HG03354 (cell line): ENCODE results near the gene MRPS27.

Source experiments
- ATAC-seq: cut with Tn5 transposase; IDR thresholded peaks from one replicate; pipeline ENCODE4 v1.9.1; 2021; ENCODE audit warnings: mild to moderate bottlenecking; ENCODE audit not compliant: unreplicated experiment, poor library complexity, severe bottlenecking

Gene MRPS27

GRCh38 chr5:72328172-72328571 lies 8.1 kb upstream of the MRPS27 start:
- no peak for ATAC-seq

DNA sequence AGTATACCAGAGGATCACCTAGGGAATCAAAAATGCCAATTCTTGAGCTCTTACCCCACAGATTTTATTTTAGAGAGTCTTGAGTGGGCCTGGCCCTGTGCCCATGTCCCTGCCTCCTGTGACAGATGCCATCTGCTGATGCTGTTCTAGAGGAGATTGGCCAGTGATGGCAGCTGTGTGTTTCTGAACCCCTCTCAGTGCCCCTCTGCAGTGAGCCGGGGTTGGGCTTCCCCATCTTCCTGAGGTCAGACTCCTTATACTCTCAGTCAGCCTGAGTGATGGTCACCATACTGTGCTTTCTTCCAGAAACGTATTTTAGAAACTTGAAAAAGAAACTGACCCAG lies 6.2 kb upstream of the MRPS27 start:
- ATAC-seq, result no peak

GRCh38 chr5:72325566-72326305 lies 5.7 kb upstream of the MRPS27 start:
- no peak for ATAC-seq

- ATAC-seq, result no peak
Measured at GRCh38 chr5:72324189-72324825, 4.3 kb upstream of the MRPS27 start.

DNA sequence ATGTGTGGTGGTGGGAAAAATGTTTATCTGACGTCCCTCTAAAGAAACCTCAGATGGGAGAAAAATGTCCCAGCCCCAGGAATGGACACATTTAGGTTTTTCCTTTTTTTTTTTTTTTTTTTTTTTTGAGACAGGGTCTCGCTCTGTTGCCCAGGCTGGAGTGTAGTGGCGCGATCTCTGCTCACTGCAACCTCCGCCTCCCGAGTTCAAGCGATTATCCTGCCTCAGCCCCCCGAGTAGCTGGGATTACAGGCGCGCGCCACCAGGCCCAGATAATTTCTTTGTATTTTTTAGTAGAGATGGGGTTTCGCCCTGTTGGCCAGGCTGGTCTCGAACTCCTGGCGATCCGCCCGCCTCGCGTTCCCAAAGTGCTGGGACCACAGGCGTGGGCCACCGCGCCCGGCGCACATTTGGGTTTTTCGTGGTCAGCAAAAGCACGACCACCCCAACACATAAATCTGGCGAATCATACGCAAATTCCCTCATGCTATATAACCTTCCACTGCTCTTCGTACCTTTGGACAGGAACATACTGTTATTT lies 535 bp downstream of the MRPS27 start:
- peak; percentile 2 for ATAC-seq

DNA sequence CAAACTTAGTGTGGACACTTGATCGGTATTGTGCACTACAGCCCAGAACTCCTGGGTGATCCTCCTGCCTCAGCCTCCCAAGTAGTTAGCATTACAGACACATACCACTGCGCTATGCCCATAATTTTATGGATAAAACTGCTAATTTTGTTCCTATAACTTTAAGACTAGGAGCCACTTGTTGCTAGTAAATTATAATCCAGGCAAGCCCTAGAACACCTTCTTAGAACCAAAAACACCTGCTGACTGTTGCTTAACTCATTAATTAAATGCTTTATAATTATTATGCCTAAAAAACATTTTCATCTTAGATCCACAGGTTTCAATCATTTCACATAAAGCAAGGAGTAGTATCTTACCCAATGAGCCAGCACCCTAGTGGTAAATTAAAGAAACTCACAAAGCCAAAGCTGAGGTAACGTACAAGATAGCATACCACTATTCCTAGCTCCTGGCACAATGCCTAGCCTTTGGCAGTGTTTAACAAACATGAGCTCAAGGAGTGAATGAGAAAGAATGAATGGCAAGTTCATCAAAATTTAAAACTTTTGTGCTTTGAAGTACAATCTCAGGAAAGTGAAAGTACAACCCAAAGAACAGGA lies 5.4 kb downstream of the MRPS27 start:
- ATAC-seq, result no peak

DNA sequence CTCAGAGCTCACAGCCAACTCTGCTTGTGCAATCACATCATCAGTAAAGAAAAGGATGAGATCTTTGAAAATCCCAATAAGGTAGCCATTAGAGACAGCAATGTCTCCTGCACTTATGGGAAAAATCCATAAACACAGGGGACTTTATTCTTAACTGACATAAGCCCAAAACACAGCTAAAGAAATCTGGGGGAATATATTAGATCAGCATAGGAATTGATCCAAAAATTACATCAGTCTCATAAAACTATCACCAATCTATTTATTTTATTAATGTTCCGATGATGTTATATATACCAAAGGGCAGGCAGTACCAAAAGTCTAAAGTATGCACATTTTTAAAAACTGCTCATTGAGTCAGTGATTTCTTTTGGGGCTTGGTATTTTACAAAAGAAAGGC lies 6.9 kb downstream of the MRPS27 start:
- no peak for ATAC-seq

- no peak for ATAC-seq
Measured at GRCh38 chr5:72308853-72309191, 11.2 kb downstream of the MRPS27 start.

GRCh38 chr5:72307968-72308852 lies 11.8 kb downstream of the MRPS27 start:
- ATAC-seq, result peak; percentile 93

- ATAC-seq, result no peak
Measured at GRCh38 chr5:72307573-72307967, 12.5 kb downstream of the MRPS27 start.

DNA sequence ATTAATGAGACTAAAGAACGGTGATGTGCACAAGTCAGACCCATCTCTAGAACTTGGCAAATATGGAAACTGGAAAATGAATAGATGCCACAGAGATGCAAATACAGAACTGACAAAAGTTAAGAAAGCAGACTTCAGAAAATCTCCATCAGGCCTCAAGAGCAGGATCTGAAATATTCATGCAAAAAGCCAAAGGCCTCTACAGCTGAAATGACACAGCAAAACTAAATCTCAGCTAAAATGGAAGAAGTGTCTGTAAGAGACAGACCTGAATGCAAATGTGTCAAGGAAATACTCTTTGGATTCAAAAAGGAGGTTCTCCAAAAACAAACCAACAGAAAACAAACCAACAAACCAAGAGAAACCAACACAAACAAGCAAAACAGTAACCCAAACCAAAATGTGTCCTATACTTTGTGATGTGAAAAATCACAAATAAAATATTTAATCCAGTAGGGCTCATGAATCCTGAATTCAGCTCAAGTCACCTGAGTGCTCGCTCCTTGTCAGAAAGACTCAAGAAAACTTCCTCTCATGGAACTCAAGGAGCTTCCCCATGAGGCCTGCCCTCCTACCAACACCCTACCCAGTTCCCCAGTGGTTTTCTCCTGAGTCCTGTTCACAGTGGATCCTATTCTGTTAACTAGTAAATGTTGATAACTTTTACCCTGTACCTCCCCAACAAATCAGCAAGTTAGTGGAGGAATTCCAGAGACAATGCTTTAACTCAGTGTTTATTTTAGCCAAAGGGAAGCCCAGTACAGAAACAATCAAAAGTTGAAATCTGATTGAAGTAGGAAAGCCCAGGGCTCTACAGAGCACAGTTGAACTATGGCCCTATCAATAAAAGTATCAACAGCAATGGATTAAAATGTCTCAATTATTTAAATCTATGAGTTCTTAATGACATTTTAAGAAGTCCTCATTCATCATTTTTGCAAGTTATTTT lies 14.6 kb downstream of the MRPS27 start:
- ATAC-seq, result peak; percentile 15

- no peak for ATAC-seq
Measured at GRCh38 chr5:72302171-72302570, 17.9 kb downstream of the MRPS27 start.

DNA sequence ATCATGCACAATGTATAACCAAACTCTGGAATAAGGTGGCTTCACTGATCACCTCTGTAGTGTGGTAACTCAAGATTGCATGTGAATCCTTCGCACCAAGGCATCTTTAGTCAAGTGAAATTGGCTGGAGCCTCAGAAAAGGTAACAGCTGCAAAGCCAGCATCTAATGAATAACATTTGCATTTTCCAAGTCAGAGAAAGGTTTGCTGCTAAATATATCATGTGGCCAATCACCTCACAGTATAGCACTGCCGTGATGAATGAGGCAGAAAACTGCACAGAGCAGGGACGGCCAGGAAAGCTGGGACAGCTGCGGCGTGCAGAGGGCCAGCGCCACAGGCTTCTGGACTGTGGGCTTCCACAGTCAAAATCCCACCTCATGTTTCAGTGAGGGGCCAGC lies 18.5 kb downstream of the MRPS27 start:
- peak; percentile 72 for ATAC-seq

GRCh38 chr5:72300590-72301339 lies 19.3 kb downstream of the MRPS27 start:
- no peak for ATAC-seq

DNA sequence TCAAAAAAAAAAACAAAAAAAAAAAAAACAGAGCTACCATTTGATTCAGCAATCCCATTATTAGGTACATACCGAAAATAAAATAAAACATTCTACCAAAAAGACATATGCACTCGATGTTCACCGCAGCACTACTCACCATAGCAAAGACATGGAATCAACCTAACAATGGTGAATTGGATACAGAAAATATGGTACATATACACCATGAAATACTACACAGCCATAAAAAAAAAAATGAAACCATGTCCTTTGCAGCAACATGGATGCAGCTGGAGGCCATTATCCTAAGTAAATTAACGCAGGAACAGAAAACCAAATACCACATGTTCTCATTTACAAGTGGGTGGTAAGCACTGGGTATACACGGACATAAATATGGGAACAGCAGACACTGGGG lies 21.3 kb downstream of the MRPS27 start:
- no peak for ATAC-seq

- ATAC-seq, result peak; percentile 57
Measured at GRCh38 chr5:72298136-72298535, 21.9 kb downstream of the MRPS27 start.

DNA sequence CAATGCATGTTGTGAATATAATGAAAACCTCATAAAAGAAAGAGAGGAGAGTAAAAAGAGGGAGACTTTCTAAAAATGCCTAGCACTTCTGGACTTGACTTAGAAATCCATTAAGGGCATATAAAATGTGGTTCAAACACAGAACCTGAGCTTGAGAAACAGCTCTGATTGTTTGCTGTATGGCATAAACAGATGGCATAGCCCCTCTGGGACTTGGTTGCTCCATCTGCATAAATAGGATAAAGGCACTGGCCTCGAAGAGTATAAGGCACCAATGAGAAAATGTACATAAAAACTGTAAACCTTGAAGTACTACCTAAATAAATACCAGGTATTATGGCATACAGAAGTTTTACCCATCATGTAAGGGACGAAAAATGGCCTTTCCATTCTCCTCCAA lies 23.8 kb downstream of the MRPS27 start:
- ATAC-seq, result no peak

DNA sequence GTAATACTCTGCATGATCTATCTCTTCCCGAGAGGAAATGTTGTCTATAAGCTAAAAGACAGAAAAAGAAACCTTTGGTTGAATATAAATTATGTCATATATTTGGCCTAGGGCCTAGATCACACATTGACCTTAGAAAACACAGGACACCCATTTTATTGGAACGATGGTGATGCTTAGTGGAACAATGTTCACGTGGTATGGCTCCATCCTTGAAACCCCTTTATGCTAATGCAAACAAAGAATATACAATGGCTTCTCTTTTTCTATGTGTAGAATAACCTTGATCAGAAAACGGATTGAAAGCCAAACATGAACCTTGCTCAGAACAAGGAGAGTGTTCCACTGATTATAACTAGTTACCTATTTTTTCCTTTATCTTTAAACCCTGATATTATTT lies 24.5 kb downstream of the MRPS27 start:
- ATAC-seq, result no peak
